HL-60/S4 treated with phorbol 12-myristate 13-acetate at 8.2 ng/mL for 4 days and 3 days (cell line): ENCODE measurements around the gene GTF3C5.
"Not testable (repeated sequence)": the region's sequence is repeated elsewhere in the genome, so short reads cannot be mapped to it uniquely, and the experiment has no call there.

Experiments
- in situ Hi-C: fragments of 300-500 bp; cut with MboI; formaldehyde crosslinking; loops from 2 replicates; pipeline ENCODE4 v1.15.0; 2022; ENCODE audit warnings: low sequenced_read_pairs

Gene GTF3C5

GRCh38 chr9:132995879-132996278, 34.9 kb upstream of the GTF3C5 start:
- in situ Hi-C loops: no loop called here

GRCh38 chr9:132996526-132996925, 34.3 kb upstream of the GTF3C5 start:
- in situ Hi-C loops: no loop called here

GRCh38 chr9:132997591-132997990, 33.2 kb upstream of the GTF3C5 start:
- in situ Hi-C loops: no loop called here

GRCh38 chr9:132998221-132998620, 32.6 kb upstream of the GTF3C5 start:
- in situ Hi-C loops: not testable (repeated sequence)

GRCh38 chr9:132998831-132999635, 31.8 kb upstream of the GTF3C5 start:
- in situ Hi-C loops: no loop called here

GRCh38 chr9:133002147-133003070, 28.4 kb upstream of the GTF3C5 start:
- in situ Hi-C loops: no loop called here

GRCh38 chr9:133003071-133003461, 27.7 kb upstream of the GTF3C5 start:
- in situ Hi-C loops: no loop called here

GRCh38 chr9:133003671-133004090, 27.1 kb upstream of the GTF3C5 start:
- in situ Hi-C loops: no loop called here

GRCh38 chr9:133004091-133004998, 26.5 kb upstream of the GTF3C5 start:
- in situ Hi-C loops: no loop called here

GRCh38 chr9:133004999-133005760, 25.6 kb upstream of the GTF3C5 start:
- in situ Hi-C loops: no loop called here

GRCh38 chr9:133005957-133006356, 24.8 kb upstream of the GTF3C5 start:
- in situ Hi-C loops: no loop called here

GRCh38 chr9:133006731-133007352, 24.0 kb upstream of the GTF3C5 start:
- in situ Hi-C loops: no loop called here

GRCh38 chr9:133008406-133008805, 22.4 kb upstream of the GTF3C5 start:
- in situ Hi-C loops: no loop called here

GRCh38 chr9:133008824-133009223, 22.0 kb upstream of the GTF3C5 start:
- in situ Hi-C loops: no loop called here

- in situ Hi-C loops: no loop called here
These were observed 20.8 kb upstream of the GTF3C5 start for GRCh38 chr9:133009906-133010582.

- in situ Hi-C loops: no loop called here
These were observed 16.1 kb upstream of the GTF3C5 start for GRCh38 chr9:133014696-133015095.

GRCh38 chr9:133023117-133023890, 7.5 kb upstream of the GTF3C5 start:
- in situ Hi-C loops: no loop called here

- in situ Hi-C loops: no loop called here
These were observed 4.4 kb upstream of the GTF3C5 start for GRCh38 chr9:133026426-133026825.
